Measurements from ENCODE around the gene BPIFB3.

The BPIFB3 gene

GRCh38 chr20:33026072-33026778 lies 27.5 kb upstream of the BPIFB3 start:
- TF ChIP-seq, protein P1, sequence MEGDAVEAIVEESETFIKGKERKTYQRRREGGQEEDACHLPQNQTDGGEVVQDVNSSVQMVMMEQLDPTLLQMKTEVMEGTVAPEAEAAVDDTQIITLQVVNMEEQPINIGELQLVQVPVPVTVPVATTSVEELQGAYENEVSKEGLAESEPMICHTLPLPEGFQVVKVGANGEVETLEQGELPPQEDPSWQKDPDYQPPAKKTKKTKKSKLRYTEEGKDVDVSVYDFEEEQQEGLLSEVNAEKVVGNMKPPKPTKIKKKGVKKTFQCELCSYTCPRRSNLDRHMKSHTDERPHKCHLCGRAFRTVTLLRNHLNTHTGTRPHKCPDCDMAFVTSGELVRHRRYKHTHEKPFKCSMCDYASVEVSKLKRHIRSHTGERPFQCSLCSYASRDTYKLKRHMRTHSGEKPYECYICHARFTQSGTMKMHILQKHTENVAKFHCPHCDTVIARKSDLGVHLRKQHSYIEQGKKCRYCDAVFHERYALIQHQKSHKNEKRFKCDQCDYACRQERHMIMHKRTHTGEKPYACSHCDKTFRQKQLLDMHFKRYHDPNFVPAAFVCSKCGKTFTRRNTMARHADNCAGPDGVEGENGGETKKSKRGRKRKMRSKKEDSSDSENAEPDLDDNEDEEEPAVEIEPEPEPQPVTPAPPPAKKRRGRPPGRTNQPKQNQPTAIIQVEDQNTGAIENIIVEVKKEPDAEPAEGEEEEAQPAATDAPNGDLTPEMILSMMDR (IDR thresholded peaks at IDR 0.05; ENCODE audit: extremely low read depth, insufficient read depth, missing control alignments), result no peak
- in situ Hi-C loops (cut with MboI; ENCODE audit: low pct_unique_long_range_greater_than_20kb, low sequenced_read_pairs, unreplicated experiment), result no loop called here
- no peak for DNase-seq (ENCODE audit: low spot score)

- no peak for DNase-seq (ENCODE audit: low spot score)
- in situ Hi-C loops (cut with MboI; ENCODE audit: low pct_unique_long_range_greater_than_20kb, low sequenced_read_pairs, unreplicated experiment), result no loop called here
- TF ChIP-seq, protein P1 (IDR thresholded peaks at IDR 0.05; ENCODE audit: extremely low read depth, insufficient read depth, missing control alignments), result no peak
Measured at GRCh38 chr20:33026779-33027759, 26.6 kb upstream of the BPIFB3 start.

DNA sequence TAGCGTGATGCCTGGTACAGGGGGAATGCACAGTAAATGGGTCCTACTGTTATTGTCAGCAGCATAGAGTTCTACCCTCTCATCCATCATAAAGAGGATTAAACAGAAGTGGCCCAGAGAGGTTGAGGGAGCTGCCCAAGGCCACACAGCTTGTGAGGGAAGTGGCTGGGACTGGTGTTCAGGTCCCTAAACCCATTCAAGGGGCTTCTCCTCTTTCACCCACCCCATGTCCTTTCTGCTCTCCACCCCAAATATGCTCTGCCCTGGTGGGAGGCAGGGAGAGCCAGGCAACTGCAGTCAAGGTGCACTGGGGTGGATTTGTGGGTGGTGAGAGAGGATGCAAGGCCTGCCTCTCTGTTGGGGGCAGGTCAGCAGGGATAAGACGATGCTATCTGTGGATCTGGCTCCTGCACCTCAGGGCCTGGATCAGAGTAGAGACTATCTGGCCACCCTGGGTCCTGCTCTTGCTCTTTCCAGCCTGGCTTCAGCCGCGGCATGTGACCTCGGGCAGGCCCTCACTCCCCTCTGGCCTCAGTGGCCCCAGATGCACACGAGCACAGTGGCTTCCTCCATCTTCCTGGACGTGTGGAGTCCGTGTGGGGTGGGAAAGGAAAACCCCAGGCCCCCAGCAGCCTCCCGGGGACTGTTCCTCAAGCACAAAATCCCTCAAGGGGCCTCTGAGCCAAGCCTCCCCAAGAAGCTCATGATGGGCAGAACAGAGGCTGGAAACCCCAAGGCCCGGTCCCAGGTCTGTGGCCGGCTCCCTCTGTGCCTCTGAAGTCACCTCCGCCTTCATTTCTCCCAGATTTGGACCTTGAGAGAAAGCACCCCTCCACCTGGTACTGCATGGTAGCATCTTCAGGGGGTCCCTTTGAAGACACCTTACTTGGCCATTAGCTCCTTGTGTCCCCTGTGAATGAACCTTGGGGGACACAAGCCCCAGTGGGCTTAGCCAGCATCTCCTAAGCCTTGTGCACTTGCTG lies 25.6 kb upstream of the BPIFB3 start:
- TF ChIP-seq, protein P1 (IDR thresholded peaks at IDR 0.05; ENCODE audit: extremely low read depth, insufficient read depth, missing control alignments), result no peak
- in situ Hi-C loops (cut with MboI; ENCODE audit: low pct_unique_long_range_greater_than_20kb, low sequenced_read_pairs, unreplicated experiment), result no loop called here

DNA sequence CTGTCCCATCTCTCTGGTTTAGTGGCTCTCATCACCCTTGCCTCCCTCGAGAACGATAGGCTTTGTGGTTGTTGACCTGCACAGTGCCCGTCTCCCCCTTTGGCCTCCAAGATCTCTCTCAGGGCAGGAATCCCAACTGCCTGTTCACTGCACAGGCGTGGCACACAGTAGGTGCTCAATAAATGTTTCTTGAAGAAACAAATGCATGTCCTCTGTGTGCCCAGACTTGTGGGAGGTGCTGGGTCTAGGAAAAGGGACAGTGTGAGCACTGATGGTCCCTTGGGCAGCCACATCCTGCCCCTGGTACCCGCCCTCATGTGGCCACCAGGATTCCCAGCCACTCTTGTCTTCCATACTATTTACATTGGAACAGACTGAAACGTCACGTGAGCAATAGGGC lies 24.8 kb upstream of the BPIFB3 start:
- DNase-seq (ENCODE audit: low spot score), result no peak
- in situ Hi-C loops (cut with MboI; ENCODE audit: low pct_unique_long_range_greater_than_20kb, low sequenced_read_pairs, unreplicated experiment), result no loop called here
- TF ChIP-seq, protein P1 (IDR thresholded peaks at IDR 0.05; ENCODE audit: extremely low read depth, insufficient read depth, missing control alignments), result no peak

More for the DNA sequence above, 25.6 kb upstream of the BPIFB3 start:
- DNase-seq (ENCODE audit: low spot score), result no peak

DNA sequence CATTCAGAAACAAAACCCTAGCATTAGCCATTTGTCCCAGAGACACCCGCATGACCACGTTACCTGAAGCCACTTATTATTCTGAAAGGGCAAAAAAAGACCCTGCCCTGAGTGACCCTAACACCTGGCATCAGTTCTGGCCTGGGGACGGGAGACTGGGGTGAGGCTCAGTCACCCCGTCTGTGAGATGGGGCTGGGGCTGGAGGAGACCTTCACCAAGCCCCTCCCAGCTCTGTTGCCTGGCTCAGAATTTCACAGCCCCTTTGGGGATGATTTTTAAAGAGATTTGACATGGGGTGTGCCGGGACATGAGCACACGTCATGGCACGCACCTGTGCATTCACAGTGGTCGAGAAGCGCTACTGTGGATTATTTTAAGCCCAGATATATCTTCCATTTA lies 23.6 kb upstream of the BPIFB3 start:
- in situ Hi-C loops (cut with MboI; ENCODE audit: low pct_unique_long_range_greater_than_20kb, low sequenced_read_pairs, unreplicated experiment), result no loop called here
- no peak for DNase-seq (ENCODE audit: low spot score)
- TF ChIP-seq, protein P1 (IDR thresholded peaks at IDR 0.05; ENCODE audit: extremely low read depth, insufficient read depth, missing control alignments), result no peak

GRCh38 chr20:33030569-33030968 lies 23.1 kb upstream of the BPIFB3 start:
- in situ Hi-C loops (cut with MboI; ENCODE audit: low pct_unique_long_range_greater_than_20kb, low sequenced_read_pairs, unreplicated experiment), result no loop called here
- DNase-seq (ENCODE audit: low spot score), result no peak
- TF ChIP-seq, protein P1 (IDR thresholded peaks at IDR 0.05; ENCODE audit: extremely low read depth, insufficient read depth, missing control alignments), result no peak

Data from GM13977 (cell line).